HG03135 (cell line): ENCODE measurements around the gene AKR7A2.
"Not testable (repeated sequence)": the region's sequence is repeated elsewhere in the genome, so short reads cannot be mapped to it uniquely, and the experiment has no call there.

Experiments
- ATAC-seq: cut with Tn5 transposase; IDR thresholded peaks from one replicate; pipeline ENCODE4 v1.9.1; 2021; ENCODE audit warnings: mild to moderate bottlenecking, moderate library complexity; ENCODE audit not compliant: unreplicated experiment

The AKR7A2 gene

GRCh38 chr1:19307794-19308508 lies 4.0 kb downstream of the AKR7A2 start:
- no peak for ATAC-seq

- no peak for ATAC-seq
Measured at GRCh38 chr1:19306941-19307340, 5.0 kb downstream of the AKR7A2 start.

GRCh38 chr1:19305880-19306279 lies 6.1 kb downstream of the AKR7A2 start:
- ATAC-seq: no peak

- not testable (repeated sequence) for ATAC-seq
Measured at GRCh38 chr1:19304081-19304480, 7.9 kb downstream of the AKR7A2 start.

DNA sequence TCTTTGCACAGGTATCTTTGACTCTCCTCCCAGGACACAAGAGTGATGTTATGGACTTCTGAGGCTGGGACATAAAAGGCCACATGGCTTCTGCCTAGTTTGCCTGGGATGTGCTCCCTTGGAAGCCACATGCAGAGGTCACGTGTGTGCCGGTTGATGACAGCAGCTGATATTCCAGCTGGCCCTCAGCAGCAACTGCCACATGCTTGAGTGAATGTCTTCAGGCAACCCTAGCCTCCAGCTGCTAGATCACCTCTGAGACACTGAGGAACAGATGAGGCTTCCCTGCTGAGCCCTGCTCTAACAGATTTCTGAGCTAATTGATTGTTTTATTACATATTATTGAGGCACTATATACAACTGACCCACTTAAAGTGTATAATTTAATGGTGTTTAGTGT lies 11.7 kb downstream of the AKR7A2 start:
- ATAC-seq: no peak

GRCh38 chr1:19294638-19295037 lies 17.3 kb downstream of the AKR7A2 start:
- no peak for ATAC-seq

DNA sequence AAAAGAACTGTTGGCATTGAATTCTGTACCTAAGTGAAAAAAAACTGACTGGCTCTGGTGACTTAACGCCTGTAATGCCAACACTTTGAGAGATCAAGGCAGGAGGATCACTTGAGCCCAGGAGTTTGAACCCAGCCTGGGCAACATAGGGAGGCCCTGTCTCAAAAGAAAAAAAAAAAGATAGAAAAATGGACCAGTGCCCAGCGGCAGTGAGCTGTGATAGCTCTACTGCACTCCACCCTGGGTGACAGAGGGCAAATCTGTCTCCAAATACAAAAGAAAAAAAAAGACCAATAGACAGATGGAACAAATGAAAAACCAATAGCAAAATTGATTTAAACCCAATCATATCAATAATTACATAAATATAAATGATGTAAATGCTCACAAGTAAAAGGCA lies 22.7 kb downstream of the AKR7A2 start:
- no peak for ATAC-seq

- ATAC-seq: not testable (repeated sequence)
Measured at GRCh38 chr1:19288324-19289241, 23.4 kb downstream of the AKR7A2 start, which contains the start of gene AKR7A3. Gene AKR7A3, minus strand, starts transcription at chr1:19288770. Its CDS starts 61 bp downstream, at chr1:19288709.

DNA sequence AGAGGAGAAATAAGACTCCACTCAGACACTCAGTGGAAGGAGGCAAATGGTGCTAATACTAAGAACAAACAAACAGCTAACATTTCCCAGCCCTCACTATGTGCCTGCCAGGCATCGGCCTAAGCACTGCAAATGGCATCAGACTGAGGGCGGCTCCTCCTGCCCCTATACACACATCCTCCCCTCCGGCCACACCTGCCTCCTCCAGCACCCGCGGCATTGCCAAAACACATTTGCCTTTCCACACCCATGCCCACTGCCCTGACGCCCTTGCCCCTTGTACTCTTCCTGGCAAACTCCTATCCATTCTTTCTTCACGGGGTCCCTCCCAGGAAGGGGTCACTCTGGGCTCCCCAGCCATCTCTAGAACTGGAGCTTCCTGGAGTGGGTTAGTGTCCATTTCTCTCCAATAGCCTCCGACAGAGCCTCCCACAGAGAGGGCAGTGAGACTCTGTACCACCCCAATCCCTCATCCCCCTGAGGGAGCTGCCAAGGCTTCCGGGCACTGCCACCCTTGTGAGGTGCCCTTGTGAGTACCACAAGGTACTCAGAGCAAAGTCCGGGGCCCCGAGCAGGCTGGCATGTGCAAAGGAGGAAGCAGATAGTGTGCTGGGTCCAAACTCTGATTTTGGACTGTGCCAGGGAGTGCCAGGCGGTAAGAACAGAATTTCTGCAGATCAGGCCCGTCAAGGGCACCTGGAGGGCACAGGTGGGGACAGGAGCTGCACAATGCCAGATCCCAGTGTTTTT lies 24.3 kb downstream of the AKR7A2 start:
- ATAC-seq: no peak

GRCh38 chr1:19285807-19286206 lies 26.1 kb downstream of the AKR7A2 start:
- not testable (repeated sequence) for ATAC-seq

- ATAC-seq: not testable (repeated sequence)
Measured at GRCh38 chr1:19285366-19285765, 26.6 kb downstream of the AKR7A2 start.

GRCh38 chr1:19284881-19285280 lies 27.1 kb downstream of the AKR7A2 start:
- ATAC-seq: no peak

DNA sequence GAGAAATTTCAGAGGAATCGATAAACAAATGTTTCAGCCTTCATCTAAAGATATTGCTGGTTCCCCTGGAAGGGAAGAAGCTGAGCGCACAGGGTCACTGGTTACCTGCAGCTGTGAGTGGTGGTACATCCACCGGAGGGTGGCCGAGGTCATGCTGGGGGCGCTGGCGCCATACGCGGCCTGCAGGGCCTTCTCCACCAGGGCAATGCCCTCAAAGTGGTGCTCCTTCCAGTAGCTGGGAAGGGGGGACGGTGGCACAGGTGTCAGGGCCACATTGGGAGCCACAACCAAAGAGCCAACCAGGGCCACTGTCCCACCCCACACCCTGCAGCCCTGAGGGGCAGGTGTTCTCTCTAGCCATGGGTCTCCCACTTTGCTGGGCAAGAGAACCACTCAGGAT lies 28.1 kb downstream of the AKR7A2 start:
- ATAC-seq: no peak

DNA sequence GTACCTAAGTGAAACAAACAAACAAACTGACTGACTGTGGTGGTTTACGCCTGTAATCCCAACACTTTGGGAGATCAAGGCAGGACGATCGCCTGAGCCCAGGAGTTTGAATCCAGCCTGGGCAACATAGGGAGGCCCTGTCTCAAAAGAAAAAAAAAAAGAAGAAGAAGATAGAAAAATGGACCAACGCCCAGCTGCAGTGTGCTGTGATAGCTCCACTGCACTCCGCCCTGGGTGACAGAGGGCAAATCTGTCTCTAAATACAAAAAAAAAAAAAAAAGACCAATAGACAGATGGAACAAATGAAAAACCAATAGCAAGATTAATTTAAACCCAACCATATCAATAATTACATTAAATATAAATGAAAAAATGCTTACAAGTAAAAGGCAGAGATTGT lies 37.3 kb downstream of the AKR7A2 start:
- no peak for ATAC-seq

DNA sequence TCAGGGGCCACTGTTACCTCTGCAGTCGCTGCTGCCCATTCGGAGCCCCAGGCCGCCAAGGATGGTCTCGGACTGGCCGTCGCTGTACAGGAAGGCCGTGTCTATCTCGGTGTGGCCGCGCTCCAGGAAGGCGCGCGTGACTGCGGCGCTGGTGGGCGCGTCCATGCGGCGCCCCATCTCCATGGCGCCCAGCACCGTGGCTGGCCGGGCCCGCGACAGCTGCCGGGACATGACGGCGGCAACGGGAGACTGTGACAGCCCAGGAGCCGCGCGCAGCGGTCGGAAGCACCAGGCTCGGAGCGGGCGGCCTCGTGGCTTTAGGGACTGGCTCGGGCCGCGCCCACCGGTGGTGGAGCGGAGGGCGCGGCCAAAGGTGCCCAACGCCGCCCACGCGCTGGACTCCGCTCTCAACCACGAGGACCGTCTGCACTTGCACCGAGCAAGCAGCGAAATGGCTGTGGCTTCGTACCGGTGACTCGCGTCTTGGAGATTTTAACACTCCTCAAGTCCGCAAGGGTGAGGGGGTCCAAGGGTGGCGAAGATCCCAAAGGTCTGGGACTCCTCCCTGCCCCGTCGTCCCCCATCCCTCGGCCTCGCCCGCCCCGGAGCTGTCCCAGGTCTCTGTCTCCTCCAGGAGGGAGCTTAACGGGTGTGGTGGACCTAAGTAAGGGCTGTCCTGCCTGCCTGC lies 38.0 kb downstream of the AKR7A2 start:
- ATAC-seq: not testable (repeated sequence)

DNA sequence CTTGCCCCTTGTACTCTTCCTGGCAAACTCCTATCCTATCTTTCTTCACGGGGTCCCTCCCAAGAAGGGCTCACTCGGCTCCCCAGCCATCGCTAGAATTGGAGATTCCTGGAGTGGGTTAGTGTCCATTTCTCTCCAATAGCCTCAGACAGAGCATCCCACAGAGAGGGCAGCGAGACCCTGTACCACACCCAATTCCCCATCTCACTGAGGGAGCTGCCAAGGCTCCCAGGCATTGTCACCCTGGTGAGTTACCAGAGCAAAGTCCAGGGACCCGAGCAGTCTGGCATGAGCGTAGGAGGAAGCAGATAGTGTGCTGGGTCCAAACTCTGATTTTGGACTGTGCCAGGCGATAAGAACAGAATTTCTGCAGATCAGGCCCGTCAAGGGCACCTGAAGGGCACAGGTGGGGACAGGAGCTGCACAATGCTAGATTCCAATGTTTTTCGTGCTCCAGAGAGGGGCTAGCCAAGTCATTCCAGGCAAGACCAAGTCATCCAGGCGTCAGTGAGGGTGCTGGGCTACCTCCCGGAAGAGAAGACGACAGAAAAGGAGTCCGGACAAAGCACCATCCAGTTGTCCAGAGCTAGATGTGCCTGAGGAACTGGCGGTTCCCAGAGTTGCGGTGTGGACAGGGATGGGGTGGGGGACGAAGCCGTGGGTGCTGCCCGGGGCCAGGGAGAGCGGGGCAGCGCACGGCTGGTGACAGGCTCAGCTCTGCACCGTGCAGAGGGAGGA lies 38.7 kb downstream of the AKR7A2 start:
- no peak for ATAC-seq

GRCh38 chr1:19272064-19272463 lies 39.9 kb downstream of the AKR7A2 start:
- ATAC-seq: no peak

DNA sequence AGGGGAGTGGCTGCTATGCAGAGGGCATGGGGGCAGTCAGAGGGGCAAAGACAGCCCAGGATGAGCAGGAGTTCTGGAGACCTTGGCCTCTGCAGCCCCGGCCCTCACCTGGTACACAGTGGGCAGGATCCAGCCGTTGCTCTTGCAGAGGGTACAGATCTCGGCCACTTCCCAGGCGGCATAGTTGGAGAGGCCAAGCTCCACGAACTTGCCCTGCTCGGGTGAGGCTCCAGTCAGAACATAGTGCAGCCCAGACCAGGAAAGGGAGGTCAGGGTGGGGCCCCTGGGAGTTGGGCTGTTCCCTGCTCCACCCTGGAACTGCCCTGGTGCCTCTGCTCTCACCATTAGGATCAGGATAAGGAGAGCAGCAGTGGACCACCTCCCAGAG lies 41.6 kb downstream of the AKR7A2 start:
- ATAC-seq: not testable (repeated sequence)

GRCh38 chr1:19269427-19270342 lies 42.3 kb downstream of the AKR7A2 start:
- ATAC-seq: not testable (repeated sequence)
